Measurements from ENCODE around the gene TAF6L. TPM values are rescaled to one million over a fixed set of nuclear protein-coding genes. Genes with fewer than 3 reads are reported as not detected.

Gene TAF6L
- total RNA-seq, 1 donor from 2014 or later: 28.9 TPM

GRCh38 chr11:62806611-62807121 lies 35.5 kb downstream of the TAF6L start:
- H3K4me2 ChIP-seq: peak overlapping the region; percentile 82
- peaks cover 26% of the 10 kb centered on the region for H3K4me1 Mint-ChIP-seq
- H3K27ac ChIP-seq: no peak overlapping the region
- H3K36me3 Mint-ChIP-seq: peaks cover 15% of the 10 kb centered on the region
- peaks cover 20% of the 10 kb centered on the region for H3K79me2 ChIP-seq (ENCODE audit: low read depth)
- no peak for TF ChIP-seq EZH2 (IDR thresholded peaks at IDR 0.05)
- no peak for TF ChIP-seq EZH2phosphoT487 (IDR thresholded peaks at IDR 0.05)
- TF ChIP-seq CTCF (IDR thresholded peaks at IDR 0.05): no peak
- peaks cover 16% of the 10 kb centered on the region for H3F3A ChIP-seq (ENCODE audit: low read depth)
- H3K9me3 ChIP-seq (ENCODE audit: low read depth): no peaks in the 10 kb centered on the region
- no peaks in the 10 kb centered on the region for H3K27me3 ChIP-seq
- no peak overlapping the region for H2AFZ ChIP-seq (replicated peaks)
- no peak overlapping the region for H3K9ac ChIP-seq
- peak overlapping the region; percentile 100 for H3K4me3 Mint-ChIP-seq
- H3K27ac Mint-ChIP-seq: no peak overlapping the region
- peaks cover 5% of the 10 kb centered on the region for H3K27me3 Mint-ChIP-seq (ENCODE audit: insufficient read depth, low read depth)
- peaks cover 15% of the 10 kb centered on the region for H4K20me1 ChIP-seq (ENCODE audit: low read depth)
- DNase-seq (ENCODE audit: low spot score): no peak
- peak overlapping the region; percentile 83 for H3K4me3 ChIP-seq
- peaks cover 10% of the 10 kb centered on the region for H3K4me1 ChIP-seq
- H3K9me3 Mint-ChIP-seq: no peaks in the 10 kb centered on the region
- no peaks in the 10 kb centered on the region for H3K36me3 ChIP-seq

GRCh38 chr11:62810748-62811147 lies 39.6 kb downstream of the TAF6L start:
- DNase-seq (ENCODE audit: low spot score): no peak
- H3K27me3 ChIP-seq: no peaks in the 10 kb centered on the region
- H3K4me1 Mint-ChIP-seq: peaks cover 11% of the 10 kb centered on the region
- no peaks in the 10 kb centered on the region for H4K20me1 ChIP-seq (ENCODE audit: low read depth)
- no peak overlapping the region for H3K4me2 ChIP-seq
- H3K9ac ChIP-seq: no peak overlapping the region
- H3K27ac ChIP-seq: no peak overlapping the region
- peaks cover 13% of the 10 kb centered on the region for H3F3A ChIP-seq (ENCODE audit: low read depth)
- H3K36me3 ChIP-seq: no peaks in the 10 kb centered on the region
- H3K36me3 Mint-ChIP-seq: peaks cover 4% of the 10 kb centered on the region
- no peaks in the 10 kb centered on the region for H3K9me3 ChIP-seq (ENCODE audit: low read depth)
- no peak overlapping the region for H3K4me3 Mint-ChIP-seq
- no peaks in the 10 kb centered on the region for H3K79me2 ChIP-seq (ENCODE audit: low read depth)
- peaks cover 9% of the 10 kb centered on the region for H3K4me1 ChIP-seq
- no peak overlapping the region for H3K27ac Mint-ChIP-seq
- no peak for TF ChIP-seq EZH2 (IDR thresholded peaks at IDR 0.05)
- TF ChIP-seq EZH2phosphoT487 (IDR thresholded peaks at IDR 0.05): no peak
- no peak for TF ChIP-seq CTCF (IDR thresholded peaks at IDR 0.05)
- no peak overlapping the region for H3K4me3 ChIP-seq
- no peaks in the 10 kb centered on the region for H3K9me3 Mint-ChIP-seq
- H2AFZ ChIP-seq (replicated peaks): no peak overlapping the region
- peaks cover 8% of the 10 kb centered on the region for H3K27me3 Mint-ChIP-seq (ENCODE audit: insufficient read depth, low read depth)

GRCh38 chr11:62811659-62812058 lies 40.5 kb downstream of the TAF6L start:
- Histone ChIP-seq H3F3A (ENCODE audit: low read depth) (peaks cover 4% of the 10 kb centered on the region), H3K4me3 (no peak overlapping the region), H3K9me3 (ENCODE audit: low read depth) (no peaks in the 10 kb centered on the region), H4K20me1 (ENCODE audit: low read depth) (no peaks in the 10 kb centered on the region), H3K27ac (no peak overlapping the region), H3K4me1 (no peaks in the 10 kb centered on the region), H3K9ac (no peak overlapping the region), H3K79me2 (ENCODE audit: low read depth) (no peaks in the 10 kb centered on the region), H3K36me3 (no peaks in the 10 kb centered on the region), H3K4me2 (no peak overlapping the region), H2AFZ (replicated peaks) (no peak overlapping the region), H3K27me3 (no peaks in the 10 kb centered on the region)
- H3K27me3 Mint-ChIP-seq (ENCODE audit: insufficient read depth, low read depth): peaks cover 8% of the 10 kb centered on the region
- no peak overlapping the region for H3K4me3 Mint-ChIP-seq
- H3K9me3 Mint-ChIP-seq: no peaks in the 10 kb centered on the region
- DNase-seq (ENCODE audit: low spot score): no peak
- TF ChIP-seq EZH2 (IDR thresholded peaks at IDR 0.05) (no peak), EZH2phosphoT487 (IDR thresholded peaks at IDR 0.05) (no peak), CTCF (IDR thresholded peaks at IDR 0.05) (no peak)
- H3K4me1 Mint-ChIP-seq: peaks cover 4% of the 10 kb centered on the region
- H3K36me3 Mint-ChIP-seq: peaks cover 6% of the 10 kb centered on the region
- H3K27ac Mint-ChIP-seq: no peak overlapping the region
